CD14-positive monocyte (primary cell): ENCODE results near the gene INSIG2. TPM values are rescaled to one million over a fixed set of nuclear protein-coding genes. Genes with fewer than 3 reads are reported as not detected.

ENCODE experiments used
- DNase-seq, 3 donors: peaks; one replicate each; pipeline ENCODE4 v3.0.0-alpha.2; 2011 to 2022
- H2AFZ ChIP-seq: 2 replicates; pipeline ENCODE4 v1.6.0; 2012; ENCODE audit warnings: mild to moderate bottlenecking, low read depth, low read length, inconsistent platforms; ENCODE audit not compliant: insufficient read depth, poor library complexity, severe bottlenecking
- H3K27ac ChIP-seq, 2 donors: 1 replicate in 1 of 2; 2 replicates in 1 of 2; pipeline ENCODE4 v1.5.1; 2012 to 2013; ENCODE audit warnings: low read length in 2 of 2, control low read depth in 1 of 2, inconsistent platforms in 1 of 2, low read depth in 1 of 2, mild to moderate bottlenecking in 1 of 2
- H3K27me3 ChIP-seq, 2 donors: one replicate each; pipeline versions ENCODE4 v1.6.0 to v1.6.1; 2011 to 2013; ENCODE audit warnings: low read length in 2 of 2; ENCODE audit not compliant: control insufficient read depth in 2 of 2, insufficient read depth in 2 of 2
- H3K36me3 ChIP-seq, 2 donors: replicated peaks in 1 of 2; 1 replicate in 1 of 2; 2 replicates in 1 of 2; pipeline versions ENCODE4 v1.5.1 to v1.6.1; 2012 to 2013; ENCODE audit warnings: low read length in 2 of 2, control low read depth in 1 of 2, inconsistent platforms in 1 of 2, mild to moderate bottlenecking in 1 of 2; ENCODE audit not compliant: insufficient read depth in 2 of 2, control insufficient read depth in 1 of 2
- H3K4me1 ChIP-seq, 2 donors: 1 replicate in 1 of 2; 2 replicates in 1 of 2; pipeline versions ENCODE4 v1.5.1 to v1.6.1; 2012 to 2013; ENCODE audit warnings: low read length in 2 of 2, control low read depth in 1 of 2, inconsistent platforms in 1 of 2, mild to moderate bottlenecking in 1 of 2, moderate library complexity in 1 of 2; ENCODE audit not compliant: insufficient read depth in 2 of 2, control insufficient read depth in 1 of 2
- H3K4me2 ChIP-seq: replicated peaks from 2 replicates; pipeline ENCODE3; 2012; ENCODE audit warnings: low read length, moderate library complexity, mild to moderate bottlenecking; ENCODE audit not compliant: poor library complexity, severe bottlenecking; ENCODE audit errors: extremely low read depth
- H3K4me3 ChIP-seq, 3 experiments: fragments of 200-600 bp in 1 of 3; sonication (generic) in 1 of 3; replicated peaks in 1 of 3; 1 replicate in 2 of 3; 2 replicates in 1 of 3; pipeline ENCODE4 v1.5.1; 2011 to 2013; ENCODE audit warnings: low read length in 3 of 3, mild to moderate bottlenecking in 3 of 3, control low read depth in 2 of 3, low read depth in 2 of 3, inconsistent platforms in 1 of 3, moderate library complexity in 1 of 3
- H3K79me2 ChIP-seq: 2 replicates; pipeline ENCODE4 v1.6.0; 2012; ENCODE audit warnings: mild to moderate bottlenecking, control low read depth, inconsistent platforms, low read length, moderate library complexity; ENCODE audit not compliant: insufficient read depth
- H3K9ac ChIP-seq: 2 replicates; pipeline ENCODE4 v1.6.0; 2017; ENCODE audit warnings: low read length, mild to moderate bottlenecking; ENCODE audit not compliant: insufficient read depth, poor library complexity, severe bottlenecking
- H3K9me3 ChIP-seq, 2 donors: replicated peaks in 1 of 2; 1 replicate in 1 of 2; 2 replicates in 1 of 2; pipeline versions ENCODE4 v1.5.1 to v1.6.1; 2012 to 2013; ENCODE audit warnings: low read length in 2 of 2, control low read depth in 1 of 2; ENCODE audit not compliant: control insufficient read depth in 1 of 2, insufficient read depth in 1 of 2
- H4K20me1 ChIP-seq: 2 replicates; pipeline ENCODE4 v1.6.0; 2012; ENCODE audit warnings: mild to moderate bottlenecking, low read length, control low read depth, moderate library complexity; ENCODE audit not compliant: insufficient read depth
- H3K27ac Mint-ChIP-seq, 7 donors: one replicate each; pipeline ENCODE4 v1.8.0; 2020; ENCODE audit warnings: mild to moderate bottlenecking in 7 of 7, mixed read lengths in 7 of 7, moderate library complexity in 6 of 7, inconsistent platforms in 2 of 7
- H3K27me3 Mint-ChIP-seq, 3 donors: one replicate each; pipeline ENCODE4 v1.8.0; 2021 to 2022; ENCODE audit warnings: low read depth in 3 of 3, mild to moderate bottlenecking in 3 of 3, mixed read lengths in 3 of 3, moderate library complexity in 3 of 3, inconsistent platforms in 1 of 3
- H3K36me3 Mint-ChIP-seq, 2 donors: one replicate each; pipeline ENCODE4 v1.8.0; 2020; ENCODE audit warnings: mixed read lengths in 2 of 2, inconsistent platforms in 1 of 2, mild to moderate bottlenecking in 1 of 2
- H3K4me1 Mint-ChIP-seq: one replicate; pipeline ENCODE4 v1.8.0; 2020; ENCODE audit warnings: mild to moderate bottlenecking, mixed read lengths
- H3K4me3 Mint-ChIP-seq, 2 donors: one replicate each; pipeline ENCODE4 v1.8.0; 2020; ENCODE audit warnings: mild to moderate bottlenecking in 2 of 2, mixed read lengths in 2 of 2, moderate library complexity in 1 of 2
- H3K9me3 Mint-ChIP-seq, 7 donors: one replicate each; pipeline ENCODE4 v1.8.0; 2020 to 2022; ENCODE audit warnings: mixed read lengths in 7 of 7, mild to moderate bottlenecking in 6 of 7, moderate library complexity in 6 of 7, inconsistent platforms in 2 of 7
- WGBS: methylation state at CpG from one replicate; pipeline ENCODE4 v1.1.5; 2013; ENCODE audit warnings: missing lambda C conversion rate; ENCODE audit not compliant: insufficient coverage; 5-methylcytosine and 5-hydroxymethylcytosine counted together
- intact Hi-C, 2 donors: fragments of 100-400 bp; cut with micrococcal nuclease; formaldehyde crosslinking; loops; one replicate each; pipeline versions ENCODE4 v1.15.0 to v1.15.1; 2023
- polyA plus RNA-seq, 3 donors: library from polyadenylated mRNA; depleted of rRNA in 1 of 3; unstranded in 2 of 3; stranded (reverse) in 1 of 3; fragments of 300-500 nt in 2 of 3; fragments of >200 nt in 1 of 3; fragmentation: Illumina TruSeq in 2 of 3; gene quantifications; 1 replicate in 2 of 3; 2 replicates in 1 of 3; pipeline ENCODE4 v1.2.3, GENCODE V29; 2012 to 2021
- TF ChIP-seq, protein P1 (sequence below): fragments of 200-600 bp; IDR thresholded peaks from one replicate; pipeline ENCODE4 v1.8.0; 2022; ENCODE audit warnings: antibody characterized with exemption, mild to moderate bottlenecking

Gene INSIG2
- polyA plus RNA-seq, 3 donors, result 13.6 to 17.2 (median 14.8) TPM

- H2AFZ ChIP-seq, result no peak overlapping the region
- Mint-ChIP-seq H3K27ac (no peak overlapping the region), H3K4me1 (peaks cover 54% of the 10 kb centered on the region), H3K27me3 (no peaks in the 10 kb centered on the region), H3K36me3 (peaks cover 3 to 9% of the 10 kb centered on the region in 2 donors), H3K4me3 (no peak overlapping the region), H3K9me3 (peaks cover 0 to 2% (median 0%) of the 10 kb centered on the region in 7 donors)
- H3K27ac ChIP-seq, result no peak overlapping the region
- peaks cover 47 to 51% of the 10 kb centered on the region in 2 donors for H3K4me1 ChIP-seq
- intact Hi-C loops, result no loop called here
- H3K79me2 ChIP-seq, result peaks cover 70% of the 10 kb centered on the region
- no peak overlapping the region for H3K4me2 ChIP-seq
- H3K9me3 ChIP-seq, result no peaks in the 10 kb centered on the region
- H3K4me3 ChIP-seq, result no peak overlapping the region
- H3K36me3 ChIP-seq, result peaks cover 3 to 4% of the 10 kb centered on the region in 2 donors
- no CpG with 5 or more reads among the region's 2 CpGs for WGBS
- no peak overlapping the region for H3K9ac ChIP-seq
- no peak for DNase-seq
- H4K20me1 ChIP-seq, result peaks cover 43% of the 10 kb centered on the region
- no peaks in the 10 kb centered on the region for H3K27me3 ChIP-seq
- TF ChIP-seq, protein P1, sequence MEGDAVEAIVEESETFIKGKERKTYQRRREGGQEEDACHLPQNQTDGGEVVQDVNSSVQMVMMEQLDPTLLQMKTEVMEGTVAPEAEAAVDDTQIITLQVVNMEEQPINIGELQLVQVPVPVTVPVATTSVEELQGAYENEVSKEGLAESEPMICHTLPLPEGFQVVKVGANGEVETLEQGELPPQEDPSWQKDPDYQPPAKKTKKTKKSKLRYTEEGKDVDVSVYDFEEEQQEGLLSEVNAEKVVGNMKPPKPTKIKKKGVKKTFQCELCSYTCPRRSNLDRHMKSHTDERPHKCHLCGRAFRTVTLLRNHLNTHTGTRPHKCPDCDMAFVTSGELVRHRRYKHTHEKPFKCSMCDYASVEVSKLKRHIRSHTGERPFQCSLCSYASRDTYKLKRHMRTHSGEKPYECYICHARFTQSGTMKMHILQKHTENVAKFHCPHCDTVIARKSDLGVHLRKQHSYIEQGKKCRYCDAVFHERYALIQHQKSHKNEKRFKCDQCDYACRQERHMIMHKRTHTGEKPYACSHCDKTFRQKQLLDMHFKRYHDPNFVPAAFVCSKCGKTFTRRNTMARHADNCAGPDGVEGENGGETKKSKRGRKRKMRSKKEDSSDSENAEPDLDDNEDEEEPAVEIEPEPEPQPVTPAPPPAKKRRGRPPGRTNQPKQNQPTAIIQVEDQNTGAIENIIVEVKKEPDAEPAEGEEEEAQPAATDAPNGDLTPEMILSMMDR, result no peak
Observed at GRCh38 chr2:118094503-118094902, 6.2 kb downstream of the INSIG2 start.

GRCh38 chr2:118095610-118096009 is 7.3 kb downstream of the INSIG2 start:
- no peak overlapping the region for H3K9ac ChIP-seq
- DNase-seq, result no peak
- Mint-ChIP-seq H3K27ac (peak overlapping the region in 4 of 7 donors; percentile 28 to 79 (median 62)), H3K4me3 (no peak overlapping the region), H3K9me3 (peaks cover 0 to 2% (median 0%) of the 10 kb centered on the region in 7 donors), H3K36me3 (peaks cover 4 to 12% of the 10 kb centered on the region in 2 donors), H3K4me1 (peaks cover 51% of the 10 kb centered on the region), H3K27me3 (no peaks in the 10 kb centered on the region)
- no peak overlapping the region for H2AFZ ChIP-seq
- no peaks in the 10 kb centered on the region for H3K27me3 ChIP-seq
- intact Hi-C loops, result no loop called here
- peak overlapping the region in 1 of 2 donors; percentile 7 for H3K27ac ChIP-seq
- TF ChIP-seq, protein P1, result no peak
- peaks cover 3 to 4% of the 10 kb centered on the region in 2 donors for H3K36me3 ChIP-seq
- no CpG with 5 or more reads among the region's 5 CpGs for WGBS
- no peaks in the 10 kb centered on the region for H3K9me3 ChIP-seq
- no peak overlapping the region for H3K4me2 ChIP-seq
- no peak overlapping the region for H3K4me3 ChIP-seq
- peaks cover 47 to 49% of the 10 kb centered on the region in 2 donors for H3K4me1 ChIP-seq
- H3K79me2 ChIP-seq, result peaks cover 70% of the 10 kb centered on the region
- peaks cover 43% of the 10 kb centered on the region for H4K20me1 ChIP-seq
